Measurements from ENCODE around the gene DOK6.
A peak's percentile ranks its signal among the peaks of the same experiment; 100 is the strongest.

DNA sequence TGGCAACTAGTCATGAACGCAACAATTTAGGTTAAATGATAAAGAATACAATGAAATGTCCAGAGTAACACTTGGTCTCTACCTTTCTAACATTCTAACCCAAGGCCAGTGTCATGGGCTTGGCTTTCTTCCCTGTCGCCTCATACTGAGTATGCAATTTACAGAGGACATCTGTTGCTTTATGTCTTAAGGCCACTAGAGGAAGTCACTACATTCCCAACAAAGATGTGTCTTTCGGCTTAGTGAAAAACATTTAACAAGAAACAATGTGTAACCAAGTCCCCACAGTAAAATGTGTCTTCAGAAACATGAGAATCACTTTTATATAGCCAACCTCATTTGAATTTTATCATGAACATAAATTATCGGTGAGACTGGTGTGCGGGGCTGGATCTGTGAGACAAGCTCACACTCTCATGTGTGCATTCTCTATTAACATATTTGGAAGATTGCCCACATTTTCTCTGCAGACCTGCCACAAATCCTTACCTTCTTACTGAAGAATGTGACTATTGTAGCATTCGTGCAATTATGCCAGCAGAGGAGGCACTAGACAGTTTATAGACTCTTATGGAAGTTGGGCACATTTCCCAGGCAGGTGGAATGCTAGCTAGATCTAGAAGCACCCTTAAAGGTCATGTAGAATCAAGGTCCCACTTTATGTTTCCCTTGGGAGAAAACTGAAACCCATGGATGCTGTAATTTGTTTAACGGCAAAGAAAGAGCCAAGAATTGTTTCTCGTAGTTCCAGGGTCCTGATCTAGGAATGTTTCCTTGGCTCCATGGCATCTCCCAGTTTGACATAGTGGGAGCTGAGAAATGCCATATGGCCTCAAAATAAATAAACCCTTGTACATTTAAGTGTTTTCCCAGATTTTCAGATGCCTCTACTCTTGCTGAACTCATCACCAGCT is 445.2 kb downstream of the DOK6 start:
- no peak for TF ChIP-seq TARDBP (IDR thresholded peaks at IDR 0.05)
- TF ChIP-seq ESRRA (IDR thresholded peaks at IDR 0.05; ENCODE audit: borderline replicate concordance, low read depth), result no peak
- TF ChIP-seq ZNF311 (CRISPR knock-in tag; IDR thresholded peaks at IDR 0.05), result no peak
- TF ChIP-seq MAFG (tag; conservative IDR thresholded peaks at IDR 0.05), result no peak
- TF ChIP-seq NFE2L1 (tag; IDR thresholded peaks at IDR 0.05; ENCODE audit: borderline replicate concordance, low read depth), result no peak
- TF ChIP-seq HDAC2 (IDR thresholded peaks at IDR 0.05), result no peak
- no peak for TF ChIP-seq ETV1 (tag; conservative IDR thresholded peaks at IDR 0.05; ENCODE audit: low read depth)
- TF ChIP-seq E2F3 (CRISPR knock-in tag; IDR thresholded peaks at IDR 0.05), result no peak
- no peak for TF ChIP-seq POLR2A (conservative IDR thresholded peaks at IDR 0.05)
- TF ChIP-seq, protein P1, sequence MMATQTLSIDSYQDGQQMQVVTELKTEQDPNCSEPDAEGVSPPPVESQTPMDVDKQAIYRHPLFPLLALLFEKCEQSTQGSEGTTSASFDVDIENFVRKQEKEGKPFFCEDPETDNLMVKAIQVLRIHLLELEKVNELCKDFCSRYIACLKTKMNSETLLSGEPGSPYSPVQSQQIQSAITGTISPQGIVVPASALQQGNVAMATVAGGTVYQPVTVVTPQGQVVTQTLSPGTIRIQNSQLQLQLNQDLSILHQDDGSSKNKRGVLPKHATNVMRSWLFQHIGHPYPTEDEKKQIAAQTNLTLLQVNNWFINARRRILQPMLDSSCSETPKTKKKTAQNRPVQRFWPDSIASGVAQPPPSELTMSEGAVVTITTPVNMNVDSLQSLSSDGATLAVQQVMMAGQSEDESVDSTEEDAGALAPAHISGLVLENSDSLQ (IDR thresholded peaks at IDR 0.05), result no peak
- TF ChIP-seq, protein P2, sequence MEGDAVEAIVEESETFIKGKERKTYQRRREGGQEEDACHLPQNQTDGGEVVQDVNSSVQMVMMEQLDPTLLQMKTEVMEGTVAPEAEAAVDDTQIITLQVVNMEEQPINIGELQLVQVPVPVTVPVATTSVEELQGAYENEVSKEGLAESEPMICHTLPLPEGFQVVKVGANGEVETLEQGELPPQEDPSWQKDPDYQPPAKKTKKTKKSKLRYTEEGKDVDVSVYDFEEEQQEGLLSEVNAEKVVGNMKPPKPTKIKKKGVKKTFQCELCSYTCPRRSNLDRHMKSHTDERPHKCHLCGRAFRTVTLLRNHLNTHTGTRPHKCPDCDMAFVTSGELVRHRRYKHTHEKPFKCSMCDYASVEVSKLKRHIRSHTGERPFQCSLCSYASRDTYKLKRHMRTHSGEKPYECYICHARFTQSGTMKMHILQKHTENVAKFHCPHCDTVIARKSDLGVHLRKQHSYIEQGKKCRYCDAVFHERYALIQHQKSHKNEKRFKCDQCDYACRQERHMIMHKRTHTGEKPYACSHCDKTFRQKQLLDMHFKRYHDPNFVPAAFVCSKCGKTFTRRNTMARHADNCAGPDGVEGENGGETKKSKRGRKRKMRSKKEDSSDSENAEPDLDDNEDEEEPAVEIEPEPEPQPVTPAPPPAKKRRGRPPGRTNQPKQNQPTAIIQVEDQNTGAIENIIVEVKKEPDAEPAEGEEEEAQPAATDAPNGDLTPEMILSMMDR (IDR thresholded peaks at IDR 0.05 in 2 of 3, conservative IDR thresholded peaks at IDR 0.05 in 1 of 3; ENCODE audit: insufficient read depth in 2 of 3, low read depth in 1 of 3, low read length in 3 of 3), result peak in 1 of 3 experiments; percentile 42; a peak in 2 of 6 replicates
- no peak for TF ChIP-seq MAZ (CRISPR knock-in tag; conservative IDR thresholded peaks at IDR 0.05 in 1 of 2, IDR thresholded peaks at IDR 0.05 in 1 of 2)
